ENCODE results near the gene PPARGC1A.

PPARGC1A gene

DNA sequence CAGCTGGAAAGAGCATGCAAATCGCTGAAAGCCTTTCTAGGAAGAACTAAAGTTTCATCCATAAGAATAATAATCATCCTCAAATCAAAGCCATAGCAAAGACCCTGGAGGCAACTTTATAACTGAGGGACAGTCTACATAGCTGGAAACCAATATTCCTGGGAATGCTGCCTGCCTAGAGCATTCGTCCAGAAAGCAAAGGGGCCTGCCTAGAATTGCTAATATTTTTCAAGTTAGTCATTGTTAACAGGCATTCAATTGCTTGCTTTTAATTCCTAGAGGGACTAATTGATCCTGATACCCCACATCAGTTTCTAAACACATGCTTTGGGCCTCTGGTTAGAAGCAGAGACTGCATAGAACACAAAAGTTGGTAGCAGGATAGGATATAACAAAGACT lies 4.2 kb upstream of the PPARGC1A start:
- peaks cover 2% of the 10 kb centered on the region for H3K27me3 Mint-ChIP-seq
- ATAC-seq (ENCODE audit: low read depth), result no peak
- H3K4me1 Mint-ChIP-seq, result no peaks in the 10 kb centered on the region
- no peaks in the 10 kb centered on the region for H3K36me3 Mint-ChIP-seq
- no peak overlapping the region for H3K4me3 Mint-ChIP-seq
- no peak overlapping the region for H3K27ac Mint-ChIP-seq
- no peak for DNase-seq (ENCODE audit: low spot score in 2 of 2)
- H3K9me3 Mint-ChIP-seq, result peaks cover 3% of the 10 kb centered on the region

- Mint-ChIP-seq H3K27ac (no peak overlapping the region), H3K4me3 (no peak overlapping the region), H3K9me3 (peaks cover 2% of the 10 kb centered on the region), H3K4me1 (no peaks in the 10 kb centered on the region), H3K27me3 (peaks cover 2% of the 10 kb centered on the region), H3K36me3 (no peaks in the 10 kb centered on the region)
- no peak for DNase-seq (ENCODE audit: low spot score in 2 of 2)
- no peak for ATAC-seq (ENCODE audit: low read depth)
Measured at GRCh38 chr4:23891064-23891421, 1.2 kb upstream of the PPARGC1A start.

- Mint-ChIP-seq H3K4me1 (no peaks in the 10 kb centered on the region), H3K4me3 (no peak overlapping the region), H3K27me3 (peaks cover 2% of the 10 kb centered on the region), H3K36me3 (no peaks in the 10 kb centered on the region), H3K27ac (no peak overlapping the region), H3K9me3 (peaks cover 2% of the 10 kb centered on the region)
- DNase-seq (ENCODE audit: low spot score in 2 of 2) (no peak), ATAC-seq (ENCODE audit: low read depth) (no peak)
Measured at GRCh38 chr4:23890369-23891063, 669 bp upstream of the PPARGC1A start.

- H3K36me3 Mint-ChIP-seq, result no peaks in the 10 kb centered on the region
- H3K27me3 Mint-ChIP-seq, result peaks cover 2% of the 10 kb centered on the region
- H3K27ac Mint-ChIP-seq, result no peak overlapping the region
- ATAC-seq (ENCODE audit: low read depth) (no peak), DNase-seq (ENCODE audit: low spot score in 2 of 2) (no peak)
- peaks cover 2% of the 10 kb centered on the region for H3K9me3 Mint-ChIP-seq
- no peaks in the 10 kb centered on the region for H3K4me1 Mint-ChIP-seq
- no peak overlapping the region for H3K4me3 Mint-ChIP-seq
Measured at GRCh38 chr4:23889391-23889790, 456 bp downstream of the PPARGC1A start.

DNA sequence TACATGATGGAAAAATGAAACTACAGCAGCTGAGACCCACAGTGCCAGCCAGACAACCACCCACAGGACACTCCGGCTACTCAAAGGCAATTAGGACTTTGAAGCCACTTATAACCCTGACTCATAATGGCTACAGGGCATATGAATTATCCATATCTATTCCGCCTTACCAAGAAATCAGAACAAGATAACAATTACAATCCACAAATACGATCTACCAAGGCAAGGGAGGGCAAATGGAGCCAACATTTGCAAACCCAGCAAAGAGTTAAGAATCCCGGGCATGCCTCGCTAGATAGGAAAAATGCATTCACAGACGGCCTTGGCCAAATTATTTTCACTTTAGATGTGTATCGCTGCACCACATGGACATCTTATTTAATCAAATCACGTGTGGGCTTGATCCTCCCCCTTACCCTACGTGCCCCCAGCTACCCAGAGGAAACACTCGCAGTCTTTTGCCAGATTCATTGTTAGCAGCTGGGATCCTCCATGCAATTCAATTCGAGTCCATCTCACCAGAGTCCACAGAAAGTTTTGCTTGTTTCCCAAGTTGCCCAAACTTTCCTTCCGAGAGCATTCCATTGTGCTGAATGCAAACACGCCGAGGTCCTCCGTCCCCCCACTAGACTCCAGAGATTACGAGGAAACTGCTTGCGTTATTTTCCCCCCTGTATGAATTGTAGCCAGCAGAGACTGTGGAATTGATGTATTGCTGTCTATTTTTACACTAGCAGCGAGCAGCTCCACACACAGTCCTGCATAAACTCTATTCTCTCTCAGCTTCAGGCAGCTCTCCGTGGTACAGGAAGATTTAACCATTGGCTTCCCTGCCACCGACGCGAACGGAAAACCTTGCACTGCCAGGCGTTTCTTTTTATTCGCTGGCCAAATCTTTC lies 1.2 kb downstream of the PPARGC1A start:
- no peak overlapping the region for H3K4me3 Mint-ChIP-seq
- no peaks in the 10 kb centered on the region for H3K36me3 Mint-ChIP-seq
- no peak for ATAC-seq (ENCODE audit: low read depth)
- DNase-seq (ENCODE audit: low spot score in 2 of 2), result no peak
- H3K4me1 Mint-ChIP-seq, result no peaks in the 10 kb centered on the region
- H3K9me3 Mint-ChIP-seq, result peaks cover 2% of the 10 kb centered on the region
- peaks cover 2% of the 10 kb centered on the region for H3K27me3 Mint-ChIP-seq
- H3K27ac Mint-ChIP-seq, result no peak overlapping the region

- Mint-ChIP-seq H3K27me3 (peaks cover 2% of the 10 kb centered on the region), H3K4me1 (no peaks in the 10 kb centered on the region), H3K27ac (no peak overlapping the region), H3K36me3 (no peaks in the 10 kb centered on the region), H3K9me3 (peaks cover 2% of the 10 kb centered on the region), H3K4me3 (no peak overlapping the region)
- DNase-seq (ENCODE audit: low spot score in 2 of 2) (no peak), ATAC-seq (ENCODE audit: low read depth) (no peak)
Measured at GRCh38 chr4:23887989-23888388, 1.9 kb downstream of the PPARGC1A start.

DNA sequence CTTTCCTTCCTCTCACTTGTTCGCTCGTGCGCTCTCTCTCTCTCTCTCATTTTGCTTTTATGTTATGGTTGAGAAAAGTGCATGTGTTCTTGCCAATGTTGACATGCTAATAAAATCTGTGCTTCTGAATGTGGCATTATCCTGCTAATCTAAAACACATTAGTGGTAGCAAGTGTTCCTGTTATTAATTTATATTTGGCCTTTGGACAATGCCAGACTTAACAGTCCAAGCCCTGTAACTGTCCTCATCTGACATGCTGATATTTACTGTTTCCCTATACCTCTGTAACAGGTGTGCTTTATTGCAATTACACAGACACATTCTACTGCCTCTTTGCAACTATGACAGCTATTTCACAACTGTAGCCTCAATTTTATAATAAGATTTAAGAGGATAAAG lies 2.7 kb downstream of the PPARGC1A start:
- no peaks in the 10 kb centered on the region for H3K4me1 Mint-ChIP-seq
- no peak overlapping the region for H3K4me3 Mint-ChIP-seq
- no peak overlapping the region for H3K27ac Mint-ChIP-seq
- ATAC-seq (ENCODE audit: low read depth), result no peak
- no peak for DNase-seq (ENCODE audit: low spot score in 2 of 2)
- H3K9me3 Mint-ChIP-seq, result no peaks in the 10 kb centered on the region
- no peaks in the 10 kb centered on the region for H3K27me3 Mint-ChIP-seq
- no peaks in the 10 kb centered on the region for H3K36me3 Mint-ChIP-seq

- DNase-seq (ENCODE audit: low spot score in 2 of 2), result no peak
- Mint-ChIP-seq H3K4me1 (no peaks in the 10 kb centered on the region), H3K36me3 (no peaks in the 10 kb centered on the region), H3K4me3 (no peak overlapping the region), H3K27me3 (no peaks in the 10 kb centered on the region), H3K27ac (no peak overlapping the region), H3K9me3 (no peaks in the 10 kb centered on the region)
- ATAC-seq (ENCODE audit: low read depth), result no peak
Measured at GRCh38 chr4:23885943-23886590, 3.8 kb downstream of the PPARGC1A start.

DNA sequence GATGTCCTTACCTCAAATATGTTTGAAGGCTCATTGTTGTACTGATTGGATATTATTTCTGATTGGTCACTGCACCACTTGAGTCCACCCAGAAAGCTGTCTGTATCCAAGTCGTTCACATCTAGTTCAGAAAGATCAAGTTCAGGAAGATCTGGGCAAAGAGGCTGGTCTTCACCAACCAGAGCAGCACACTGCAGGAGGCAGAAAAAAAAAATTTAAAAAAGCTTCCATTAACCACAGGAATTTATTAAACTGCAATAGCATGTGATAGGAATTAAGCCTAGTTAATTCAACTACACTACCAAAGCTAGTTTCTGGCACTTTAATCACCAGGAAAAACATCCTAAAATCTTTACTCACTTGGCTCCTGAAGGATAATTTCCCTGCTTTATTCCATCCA lies 5.1 kb downstream of the PPARGC1A start:
- Mint-ChIP-seq H3K4me1 (no peaks in the 10 kb centered on the region), H3K27ac (no peak overlapping the region), H3K36me3 (no peaks in the 10 kb centered on the region), H3K4me3 (no peak overlapping the region), H3K9me3 (peaks cover 1% of the 10 kb centered on the region), H3K27me3 (no peaks in the 10 kb centered on the region)
- ATAC-seq (ENCODE audit: low read depth), result no peak
- DNase-seq (ENCODE audit: low spot score in 2 of 2), result no peak

DNA sequence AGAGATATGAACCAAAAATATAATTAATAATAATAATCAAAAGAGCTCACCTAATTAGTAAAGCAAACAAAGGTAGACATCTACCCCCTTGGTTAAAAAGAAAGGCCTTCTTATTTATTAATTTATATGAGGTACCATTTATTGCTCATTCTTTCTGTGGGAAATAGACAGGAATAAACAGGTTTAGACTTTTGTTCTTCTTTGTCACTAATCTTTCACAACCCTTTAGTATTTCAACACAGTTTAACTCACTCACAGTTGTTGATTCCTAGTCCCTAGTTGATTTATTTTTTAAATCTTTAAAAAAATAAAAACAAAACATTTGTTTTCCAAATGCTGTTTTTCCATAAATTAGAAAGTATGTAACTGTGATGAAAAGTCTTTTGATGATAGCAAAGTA lies 5.6 kb downstream of the PPARGC1A start:
- no peak for DNase-seq (ENCODE audit: low spot score in 2 of 2)
- no peaks in the 10 kb centered on the region for H3K4me1 Mint-ChIP-seq
- H3K9me3 Mint-ChIP-seq, result peaks cover 2% of the 10 kb centered on the region

GRCh38 chr4:23882976-23883531 lies 6.8 kb downstream of the PPARGC1A start:
- Mint-ChIP-seq H3K9me3 (peaks cover 2% of the 10 kb centered on the region), H3K36me3 (no peaks in the 10 kb centered on the region), H3K4me1 (no peaks in the 10 kb centered on the region), H3K27ac (no peak overlapping the region), H3K27me3 (no peaks in the 10 kb centered on the region), H3K4me3 (no peak overlapping the region)
- DNase-seq (ENCODE audit: low spot score in 2 of 2), result no peak
- ATAC-seq (ENCODE audit: low read depth), result no peak

More for the DNA sequence above, 5.6 kb downstream of the PPARGC1A start:
- Mint-ChIP-seq H3K4me3 (no peak overlapping the region), H3K27ac (no peak overlapping the region), H3K27me3 (no peaks in the 10 kb centered on the region), H3K36me3 (no peaks in the 10 kb centered on the region)
- ATAC-seq (ENCODE audit: low read depth), result no peak

DNA sequence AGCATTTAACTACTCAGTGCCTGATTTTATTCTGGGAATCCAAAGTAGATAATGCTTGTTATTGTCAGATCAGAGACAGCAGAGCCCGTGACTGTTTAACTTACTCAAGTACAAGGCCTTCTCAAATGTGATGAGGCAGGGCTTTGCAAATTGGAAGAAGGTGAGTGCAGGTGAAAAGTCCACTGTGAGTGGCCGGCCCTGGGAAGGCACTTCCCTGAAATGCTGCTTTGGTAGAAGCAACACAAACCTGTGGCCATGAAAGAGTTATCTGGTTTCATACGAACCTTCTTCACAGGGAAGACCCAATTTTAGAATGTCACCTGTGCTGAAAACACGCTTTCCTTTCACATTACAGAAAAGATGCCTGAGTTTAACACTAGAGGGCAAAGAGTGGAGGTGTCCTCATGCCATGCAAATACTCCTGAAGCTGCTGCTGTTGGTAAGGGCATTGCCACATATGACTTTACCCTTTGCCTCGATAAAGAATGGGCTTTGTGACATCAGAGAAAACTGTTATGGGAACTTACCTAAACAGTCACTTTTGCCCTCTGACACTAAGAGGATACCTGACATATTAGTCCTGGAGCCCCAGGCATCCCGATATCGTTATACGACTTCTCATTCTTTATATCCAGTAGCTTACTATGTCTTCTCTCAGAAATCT lies 8.0 kb downstream of the PPARGC1A start:
- DNase-seq (ENCODE audit: low spot score in 2 of 2), result no peak
- H3K9me3 Mint-ChIP-seq, result peaks cover 2% of the 10 kb centered on the region
- H3K4me1 Mint-ChIP-seq, result no peaks in the 10 kb centered on the region
- H3K27ac Mint-ChIP-seq, result no peak overlapping the region
- H3K27me3 Mint-ChIP-seq, result no peaks in the 10 kb centered on the region
- H3K4me3 Mint-ChIP-seq, result no peak overlapping the region
- no peaks in the 10 kb centered on the region for H3K36me3 Mint-ChIP-seq
- ATAC-seq (ENCODE audit: low read depth), result no peak

DNA sequence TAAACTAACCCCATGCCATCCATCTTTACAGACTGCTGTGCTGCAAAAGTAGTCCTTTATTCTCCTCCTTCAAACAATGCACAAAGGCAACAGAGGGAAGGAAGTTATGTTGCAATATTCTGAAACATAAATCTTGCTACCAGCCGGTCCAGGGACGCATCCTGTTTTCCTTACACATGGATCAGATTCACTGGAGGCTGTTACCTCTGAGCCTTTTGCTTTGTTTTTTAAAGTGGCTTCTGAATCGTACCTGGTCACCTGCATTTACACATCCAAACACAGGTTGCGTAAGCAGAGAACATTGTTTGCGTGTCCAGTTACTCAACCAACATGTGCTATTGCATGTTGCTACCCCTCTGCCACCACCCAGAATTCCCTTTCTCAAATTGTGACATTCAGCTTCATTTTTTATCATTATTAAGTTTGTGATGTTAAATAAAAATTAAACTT lies 8.8 kb downstream of the PPARGC1A start:
- H3K27me3 Mint-ChIP-seq, result no peaks in the 10 kb centered on the region
- no peak overlapping the region for H3K27ac Mint-ChIP-seq
- no peak for DNase-seq (ENCODE audit: low spot score in 2 of 2)
- ATAC-seq (ENCODE audit: low read depth), result no peak
- H3K4me1 Mint-ChIP-seq, result no peaks in the 10 kb centered on the region
- H3K9me3 Mint-ChIP-seq, result peaks cover 2% of the 10 kb centered on the region
- H3K4me3 Mint-ChIP-seq, result no peak overlapping the region
- no peaks in the 10 kb centered on the region for H3K36me3 Mint-ChIP-seq
